GM12875 (cell line): ENCODE results near the gene EMC10.

ENCODE experiments used
- H3K4me3 ChIP-seq: one replicate; pipeline ENCODE4 v1.5.1; 2011; ENCODE audit warnings: low read depth, low read length, control low read depth
- CTCF ChIP-seq: IDR thresholded peaks from 2 replicates; pipeline ENCODE4 v1.5.1; 2011; ENCODE audit warnings: low read depth, mild to moderate bottlenecking, control low read depth, inconsistent platforms, low read length, moderate library complexity, borderline replicate concordance; ENCODE audit not compliant: insufficient read depth

The EMC10 gene

DNA sequence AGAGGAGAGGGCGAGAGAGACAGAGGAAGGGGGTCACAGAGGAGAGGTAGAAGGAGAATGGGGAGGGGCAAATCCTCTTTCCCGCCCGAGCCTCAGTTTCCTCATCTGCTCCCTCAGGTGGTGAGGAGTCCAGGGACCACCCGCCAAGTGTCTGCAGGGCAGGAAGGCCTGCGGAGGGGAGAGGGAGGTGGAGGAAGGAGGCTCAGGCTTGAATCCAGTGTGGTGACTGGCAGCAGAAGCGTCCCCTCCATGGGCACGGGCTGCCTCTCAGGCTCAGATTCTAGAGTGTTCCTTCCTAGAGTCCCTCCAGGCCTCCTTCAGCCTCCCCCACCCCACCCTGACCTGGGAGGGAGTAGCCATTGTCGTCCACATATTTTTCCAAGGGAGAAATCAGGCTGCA is 16.9 kb downstream of the EMC10 start:
- no peak for TF ChIP-seq CTCF
- H3K4me3 ChIP-seq: no peak overlapping the region

DNA sequence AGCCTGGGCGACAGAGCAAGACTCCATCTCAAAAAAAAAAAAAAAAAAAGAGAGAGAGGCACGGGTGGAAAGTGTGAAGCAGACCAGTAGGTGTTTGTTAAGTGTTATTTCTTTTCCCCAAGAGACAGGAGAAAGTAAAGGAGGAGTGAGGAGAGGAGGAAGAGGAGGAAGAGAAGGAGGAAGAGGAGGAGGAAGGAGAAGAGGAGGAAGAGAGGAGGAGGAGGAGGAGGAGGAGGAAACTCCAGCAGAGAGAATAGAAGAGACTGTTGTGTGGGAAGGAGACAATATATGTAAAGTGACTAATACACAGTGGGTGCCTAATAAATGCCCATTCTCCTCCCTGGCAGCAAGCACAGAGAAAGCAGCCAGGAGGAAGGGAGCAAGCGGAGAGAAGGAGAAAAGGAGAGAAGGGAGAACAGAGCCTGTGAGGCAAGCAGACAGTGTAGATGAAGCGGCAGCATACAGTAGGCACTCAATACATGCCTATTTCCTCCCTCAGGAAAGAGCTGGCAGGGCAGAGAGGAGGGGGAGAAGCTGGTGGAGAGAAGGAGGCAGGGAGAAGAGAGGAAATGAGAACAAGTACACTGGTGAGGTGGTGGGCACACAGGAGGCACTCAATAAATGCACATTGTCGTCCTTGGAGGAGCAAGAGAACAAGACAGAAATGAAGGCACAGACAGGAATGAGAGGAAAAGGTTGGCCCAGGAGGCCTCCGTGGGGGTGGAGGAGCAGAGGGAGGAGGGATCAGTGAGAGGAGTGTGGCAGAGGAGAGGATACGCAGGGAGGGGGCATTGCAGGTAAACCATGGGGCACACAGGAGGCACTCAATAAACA is 18.1 kb downstream of the EMC10 start:
- no peak for TF ChIP-seq CTCF

DNA sequence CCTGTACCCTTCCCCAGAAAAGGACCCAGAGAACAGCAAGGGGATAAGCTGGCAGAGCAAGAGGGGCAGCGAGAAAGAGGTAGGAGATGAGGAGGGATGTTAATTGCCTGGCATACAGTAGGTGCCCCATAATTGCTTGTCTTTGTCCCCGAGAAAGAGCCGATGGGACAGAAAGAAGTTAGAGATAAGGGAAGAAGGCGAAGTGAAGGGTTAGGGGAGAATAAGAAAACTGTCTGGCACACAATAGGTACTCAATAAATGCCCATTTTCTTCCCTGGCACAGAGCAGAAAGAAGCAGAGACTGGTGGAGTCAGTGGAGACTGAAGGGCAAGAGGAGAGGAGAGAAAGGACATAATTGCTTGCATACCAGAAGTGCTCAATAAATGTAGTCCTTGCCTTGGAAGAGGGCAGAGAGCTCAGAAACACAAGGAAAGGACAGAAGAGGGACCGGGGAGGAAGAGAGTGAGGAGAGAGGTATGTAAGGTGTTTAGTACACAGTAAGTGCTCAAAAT is 18.8 kb downstream of the EMC10 start:
- TF ChIP-seq CTCF: no peak
- H3K4me3 ChIP-seq: no peak overlapping the region

More for the DNA sequence above, 18.1 kb downstream of the EMC10 start:
- H3K4me3 ChIP-seq: no peak overlapping the region

DNA sequence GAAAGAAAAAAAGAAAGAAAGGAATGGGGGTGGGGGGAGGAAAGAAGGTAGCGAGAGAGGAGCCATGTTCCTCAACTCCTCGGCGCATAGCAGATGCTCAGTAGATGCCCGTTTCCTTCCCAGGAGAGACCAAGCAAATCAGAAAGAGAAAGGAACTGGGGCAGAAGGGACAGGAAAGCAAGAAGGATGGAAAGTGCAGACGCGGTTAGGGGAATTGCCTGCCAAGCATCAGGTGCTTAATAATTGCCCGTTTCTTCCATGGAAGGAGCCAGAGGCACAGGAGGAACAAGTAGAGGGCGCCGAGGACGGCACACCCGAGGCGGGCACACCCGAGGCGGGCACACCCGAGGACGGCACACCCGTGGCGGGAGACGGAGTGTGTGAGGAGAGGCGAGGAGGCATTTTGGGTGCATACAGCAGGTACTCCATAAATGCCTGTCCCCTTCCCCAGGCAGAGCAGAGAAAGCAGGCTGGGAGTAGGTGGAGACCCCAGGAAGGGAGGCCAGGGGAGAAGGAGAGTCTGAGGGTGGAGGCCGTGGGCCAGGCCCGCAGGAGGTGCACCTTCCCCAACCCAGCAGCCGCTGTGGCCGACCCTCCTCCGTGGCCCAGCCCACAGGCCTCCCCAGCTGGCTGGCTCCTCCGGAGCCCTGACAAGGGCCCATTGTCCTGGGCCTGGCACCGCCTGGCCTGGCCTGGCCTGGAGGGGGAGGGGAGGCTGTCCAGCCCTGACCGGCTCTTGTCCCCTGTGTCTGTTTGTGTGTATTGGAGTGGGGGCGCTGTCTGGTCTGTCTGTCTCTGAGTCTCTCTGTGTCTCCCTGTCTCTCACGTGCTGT is 20.1 kb downstream of the EMC10 start:
- no peak overlapping the region for H3K4me3 ChIP-seq
- TF ChIP-seq CTCF: no peak

DNA sequence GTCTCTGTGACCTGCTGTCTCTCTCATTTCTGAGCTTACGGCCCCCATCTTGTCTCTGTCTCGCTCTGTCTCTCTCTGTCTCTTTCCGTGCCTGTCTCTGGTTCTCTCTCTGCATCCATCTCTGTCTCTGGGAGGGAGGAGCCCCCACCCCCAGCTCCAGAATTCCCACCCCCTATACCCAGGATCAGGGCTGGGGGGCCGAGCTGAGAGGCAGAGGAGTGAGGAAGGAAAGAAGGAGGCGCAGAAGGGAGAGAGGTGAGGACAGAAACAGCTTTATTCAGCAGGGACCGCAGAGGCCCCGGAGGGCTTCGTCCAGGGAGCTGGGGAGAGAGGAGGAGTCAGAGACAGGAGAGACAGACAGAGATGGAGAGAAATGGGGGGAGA is 20.7 kb downstream of the EMC10 start:
- TF ChIP-seq CTCF: no peak
- H3K4me3 ChIP-seq: no peak overlapping the region

DNA sequence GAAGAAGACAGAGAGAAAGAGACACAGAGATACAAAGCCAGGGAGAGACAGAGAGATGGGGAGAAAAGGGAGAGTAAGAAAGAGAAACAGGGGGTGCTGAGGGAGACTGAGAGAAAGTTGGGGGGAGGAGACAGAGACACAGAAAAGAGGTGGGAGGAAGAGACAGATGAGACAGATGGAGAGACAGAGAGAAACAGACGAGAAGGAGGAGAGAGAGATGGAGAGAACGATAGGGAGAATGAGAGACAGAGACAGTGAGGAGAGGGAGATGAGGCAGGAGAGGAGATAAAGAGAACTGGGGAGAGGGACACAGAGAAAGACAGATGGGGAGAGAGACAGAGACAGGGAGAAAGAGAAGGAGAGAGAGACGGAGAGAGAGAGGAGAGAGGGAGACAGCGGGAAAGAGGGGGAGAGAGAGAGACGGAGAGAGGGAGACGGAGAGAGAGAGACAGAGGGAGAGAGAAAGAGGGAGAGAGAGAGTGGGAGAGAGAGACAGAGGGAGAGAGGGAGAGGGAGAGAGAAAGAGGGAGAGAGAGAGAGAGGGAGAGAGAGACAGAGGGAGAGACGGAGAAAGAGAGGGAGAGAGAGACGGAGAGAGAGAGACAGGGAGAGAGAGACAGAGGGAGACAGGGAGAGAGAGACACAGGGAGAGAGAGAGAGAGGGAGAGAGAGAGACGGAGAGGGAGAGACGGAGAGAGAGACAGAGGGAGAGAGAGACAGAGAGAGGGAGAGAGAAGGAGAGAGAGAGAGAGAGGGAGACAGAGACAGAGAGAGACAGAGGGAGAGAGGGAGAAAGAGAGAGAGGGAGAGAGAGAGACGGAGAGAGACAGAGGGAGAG is 22.1 kb downstream of the EMC10 start:
- no peak overlapping the region for H3K4me3 ChIP-seq
- TF ChIP-seq CTCF: no peak
